Muscle of back (tissue), 11 donors: Measurements from ENCODE around the gene NPFFR1. TPM values are rescaled to one million over a fixed set of nuclear protein-coding genes. Genes with fewer than 3 reads are reported as not detected.
A peak's percentile ranks its signal among the peaks of the same experiment; 100 is the strongest.
"Not testable (repeated sequence)": the region's sequence is repeated elsewhere in the genome, so short reads cannot be mapped to it uniquely, and the experiment has no call there.

Source experiments
- DNase-seq, 3 donors: peaks; one replicate each; pipeline versions ENCODE4 v3.0.0 to v3.0.0-alpha.2; 2013
- polyA plus RNA-seq, 10 donors: library from polyadenylated mRNA; unstranded; fragments of 120-200 nt; gene quantifications; one replicate each; pipeline ENCODE4 v1.2.1, GENCODE V29; 2013; ENCODE audit not compliant: insufficient read length in 10 of 10

The NPFFR1 gene
- polyA plus RNA-seq, 10 donors, result 0.03 to 0.08 (median 0.06) TPM

- not testable (repeated sequence) for DNase-seq
Observed at GRCh38 chr10:70257816-70258215, 26.0 kb downstream of the NPFFR1 start.

GRCh38 chr10:70256463-70256862 is 27.3 kb downstream of the NPFFR1 start:
- DNase-seq, result no peak

- DNase-seq, result peak in 1 of 3 donors; percentile 57
Observed at GRCh38 chr10:70255329-70256299, 28.2 kb downstream of the NPFFR1 start.

- no peak for DNase-seq
Observed at GRCh38 chr10:70254778-70255328, 29.0 kb downstream of the NPFFR1 start.

GRCh38 chr10:70253878-70254765 is 29.7 kb downstream of the NPFFR1 start:
- DNase-seq, result no peak

- DNase-seq, result no peak
Observed at GRCh38 chr10:70250961-70251680, 32.7 kb downstream of the NPFFR1 start.

GRCh38 chr10:70247360-70247759 is 36.4 kb downstream of the NPFFR1 start:
- DNase-seq, result no peak

- DNase-seq, result no peak
Observed at GRCh38 chr10:70241081-70241480, 42.7 kb downstream of the NPFFR1 start.

GRCh38 chr10:70239986-70240385 is 43.8 kb downstream of the NPFFR1 start:
- DNase-seq, result not testable (repeated sequence)

GRCh38 chr10:70239077-70239976 is 44.5 kb downstream of the NPFFR1 start:
- DNase-seq, result not testable (repeated sequence)

- not testable (repeated sequence) for DNase-seq
Observed at GRCh38 chr10:70237958-70238536, 45.8 kb downstream of the NPFFR1 start.

- peak; percentile 38 to 59 (median 59) for DNase-seq
Observed at GRCh38 chr10:70234668-70235447, 48.9 kb downstream of the NPFFR1 start.

GRCh38 chr10:70233939-70234300 is 49.9 kb downstream of the NPFFR1 start:
- no peak for DNase-seq

- DNase-seq, result peak; percentile 97 to 98 (median 98)
Observed at GRCh38 chr10:70233109-70233938, 50.5 kb downstream of the NPFFR1 start, which contains the start of gene PPA1. PPA1 (minus strand) TSS chr10:70233429; CDS start chr10:70233327, 102 bp downstream.

- no peak for DNase-seq
Observed at GRCh38 chr10:70232859-70233108, 51.0 kb downstream of the NPFFR1 start.

GRCh38 chr10:70232155-70232858 is 51.5 kb downstream of the NPFFR1 start:
- peak in 2 of 3 donors; percentile 30 to 67 for DNase-seq

- DNase-seq, result no peak
Observed at GRCh38 chr10:70228491-70228890, 55.3 kb downstream of the NPFFR1 start.
